GM19395 (cell line): ENCODE data around the gene LARGE1.

Experiments used
- ATAC-seq: cut with Tn5 transposase; IDR thresholded peaks from one replicate; pipeline ENCODE4 v1.9.1; 2021; ENCODE audit warnings: mild to moderate bottlenecking, moderate library complexity; ENCODE audit not compliant: unreplicated experiment

LARGE1 gene

DNA sequence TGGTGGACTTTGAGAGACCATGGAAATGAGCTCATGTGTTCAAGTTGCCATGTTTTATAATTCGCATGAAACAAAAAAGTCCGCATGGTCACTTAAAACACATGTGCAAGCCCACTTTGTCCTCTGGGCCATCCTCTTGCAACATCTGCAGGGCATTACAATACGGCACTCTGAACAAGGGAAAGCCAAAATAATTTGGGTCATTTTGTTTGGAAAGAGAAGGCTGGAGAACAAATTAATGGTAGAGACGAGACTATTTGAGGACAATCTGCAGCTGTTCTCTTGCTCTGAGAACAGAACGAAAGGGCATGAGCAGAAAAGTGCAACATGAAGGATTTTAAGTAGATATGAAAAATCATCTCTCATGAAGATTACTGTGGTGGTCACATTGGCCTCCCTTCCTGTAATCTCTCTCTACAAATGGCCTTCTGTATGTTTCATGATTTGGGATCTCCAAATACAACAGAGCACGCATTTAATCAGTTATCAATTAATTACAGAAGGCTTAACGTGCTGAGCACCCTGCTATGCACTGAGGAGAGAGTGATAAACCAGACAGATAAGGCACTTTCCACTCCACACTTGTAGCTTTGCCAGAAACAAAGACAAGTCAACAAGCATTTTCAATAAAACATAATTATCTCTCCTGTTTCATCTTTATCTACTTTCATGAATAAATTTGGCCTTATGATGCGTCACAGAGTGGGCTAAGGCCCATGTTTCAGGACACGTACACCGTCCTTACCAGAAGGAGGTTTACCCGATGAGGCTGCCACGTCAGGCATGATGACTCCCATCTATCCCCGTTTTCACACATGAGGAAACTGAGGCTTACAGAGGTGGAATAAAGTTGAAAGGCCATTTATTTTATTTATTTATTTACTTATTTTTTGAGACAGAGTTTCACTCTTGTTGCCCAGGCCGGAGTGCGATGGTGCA, 384.1 kb downstream of the LARGE1 start:
- no peak for ATAC-seq

DNA sequence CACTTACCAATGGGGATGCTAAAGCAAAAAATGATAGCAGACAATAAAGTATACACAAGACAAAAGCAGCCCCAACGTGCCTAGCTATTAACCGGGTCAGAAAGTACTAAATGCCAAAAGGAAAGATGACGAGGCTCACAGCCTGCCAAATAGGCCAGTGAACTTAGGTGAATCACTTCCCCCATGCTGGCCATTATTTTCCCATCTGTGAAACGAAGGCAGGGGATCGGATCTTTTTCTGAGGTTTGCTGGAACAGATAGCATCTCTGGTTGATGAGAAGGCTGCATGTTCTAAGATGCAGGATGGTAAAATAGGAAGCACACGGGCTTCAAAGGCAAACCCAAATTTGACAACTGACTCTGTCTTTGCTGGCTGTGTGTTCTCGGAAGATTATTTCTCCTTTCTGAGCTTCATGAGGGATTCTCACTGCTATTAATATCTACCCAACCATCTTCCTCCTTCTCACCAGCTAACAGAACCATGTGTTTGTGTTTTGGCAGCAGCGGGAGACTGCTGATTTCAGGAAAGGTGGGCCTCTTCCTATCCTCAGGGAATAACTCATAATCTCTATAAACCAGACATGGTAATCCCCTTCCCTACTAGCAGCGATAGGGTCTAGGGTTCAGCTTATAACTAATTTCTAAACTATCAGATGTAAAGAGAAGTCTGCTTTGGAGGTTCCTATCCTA, 390.7 kb downstream of the LARGE1 start:
- ATAC-seq = no peak

DNA sequence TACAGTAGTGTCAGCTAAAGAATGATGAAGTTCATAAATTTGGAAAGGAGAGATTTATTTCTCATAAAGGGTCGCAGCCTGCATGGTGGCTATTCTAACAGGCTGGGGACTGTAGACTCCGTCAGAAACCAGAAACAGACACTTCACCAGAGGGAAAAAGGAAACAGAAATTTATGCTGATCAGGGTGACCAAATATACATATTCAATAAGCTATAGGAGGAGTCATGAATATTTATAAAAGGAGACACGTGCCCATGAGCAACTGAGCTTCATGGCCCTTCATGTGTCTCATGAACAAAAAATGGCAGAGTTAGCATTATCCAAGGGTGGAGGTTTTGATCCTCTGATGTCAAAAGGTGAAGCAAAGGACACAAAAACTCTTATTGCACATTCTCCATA, 392.1 kb downstream of the LARGE1 start:
- ATAC-seq = no peak

DNA sequence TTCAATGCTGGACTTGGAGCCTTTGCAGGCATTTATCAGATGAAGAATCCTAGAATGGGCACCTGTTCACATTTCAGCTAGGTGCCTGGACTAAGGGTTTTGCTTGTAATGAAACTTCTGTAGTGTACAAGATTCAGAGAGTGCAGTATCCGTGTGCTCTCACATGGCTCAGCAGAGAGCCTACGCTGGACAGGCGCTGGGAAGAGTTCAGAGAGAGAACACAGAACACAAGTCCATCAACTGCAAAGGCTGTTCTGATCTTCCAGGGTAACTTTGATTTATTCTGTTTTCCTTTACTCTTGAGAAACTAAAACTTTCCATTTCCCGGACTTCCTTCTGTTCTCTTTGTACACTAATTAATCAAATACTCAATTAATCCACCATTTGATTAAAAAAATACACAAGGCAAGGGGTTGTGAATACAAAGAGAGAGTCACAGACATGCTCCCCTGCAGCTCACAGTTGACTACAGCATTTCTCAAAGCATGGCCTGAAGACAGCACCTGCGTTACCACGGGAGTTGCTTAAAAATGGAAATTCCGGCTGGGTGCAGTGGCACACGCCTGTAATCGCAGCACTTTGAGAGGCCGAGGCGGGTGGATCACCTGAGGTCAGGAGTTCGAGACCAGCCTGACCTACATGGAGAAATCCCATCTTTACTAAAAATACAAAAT, 393.7 kb downstream of the LARGE1 start:
- no peak for ATAC-seq

DNA sequence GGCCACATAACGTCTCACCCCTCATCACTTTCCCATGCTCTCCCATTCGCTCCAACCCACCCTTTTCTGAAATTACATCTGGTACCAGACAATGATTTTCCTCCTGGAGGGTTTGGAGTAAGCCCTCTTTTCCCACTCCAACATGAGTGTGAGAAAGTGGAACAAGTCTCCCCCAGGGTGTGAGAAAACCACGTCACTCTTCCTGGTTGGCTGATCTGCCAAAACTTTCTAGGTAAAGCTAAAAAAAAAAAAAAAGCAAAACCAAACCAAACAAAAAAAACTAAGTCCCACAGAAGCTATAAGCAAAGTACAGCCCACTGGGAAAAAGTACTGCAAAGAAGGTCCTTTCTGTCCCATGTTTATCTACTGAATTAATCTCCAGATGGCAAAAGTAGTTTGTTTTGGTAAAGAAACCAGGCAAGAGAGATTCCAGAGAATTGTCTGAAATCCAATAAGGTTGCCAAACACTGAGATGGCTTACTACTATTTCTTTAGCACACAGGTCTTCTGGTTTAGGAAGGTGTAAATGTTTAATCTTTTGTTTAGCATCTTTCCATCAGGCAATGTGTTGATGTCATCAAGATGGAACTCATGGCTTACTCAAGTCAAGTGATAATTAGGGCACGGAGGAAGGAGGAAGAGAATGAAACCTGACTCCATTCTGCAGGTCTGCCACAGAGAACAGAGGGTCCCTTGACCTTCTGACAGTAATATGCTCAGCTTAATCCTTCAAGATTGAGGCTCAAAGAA, 395.6 kb downstream of the LARGE1 start:
- no peak for ATAC-seq

DNA sequence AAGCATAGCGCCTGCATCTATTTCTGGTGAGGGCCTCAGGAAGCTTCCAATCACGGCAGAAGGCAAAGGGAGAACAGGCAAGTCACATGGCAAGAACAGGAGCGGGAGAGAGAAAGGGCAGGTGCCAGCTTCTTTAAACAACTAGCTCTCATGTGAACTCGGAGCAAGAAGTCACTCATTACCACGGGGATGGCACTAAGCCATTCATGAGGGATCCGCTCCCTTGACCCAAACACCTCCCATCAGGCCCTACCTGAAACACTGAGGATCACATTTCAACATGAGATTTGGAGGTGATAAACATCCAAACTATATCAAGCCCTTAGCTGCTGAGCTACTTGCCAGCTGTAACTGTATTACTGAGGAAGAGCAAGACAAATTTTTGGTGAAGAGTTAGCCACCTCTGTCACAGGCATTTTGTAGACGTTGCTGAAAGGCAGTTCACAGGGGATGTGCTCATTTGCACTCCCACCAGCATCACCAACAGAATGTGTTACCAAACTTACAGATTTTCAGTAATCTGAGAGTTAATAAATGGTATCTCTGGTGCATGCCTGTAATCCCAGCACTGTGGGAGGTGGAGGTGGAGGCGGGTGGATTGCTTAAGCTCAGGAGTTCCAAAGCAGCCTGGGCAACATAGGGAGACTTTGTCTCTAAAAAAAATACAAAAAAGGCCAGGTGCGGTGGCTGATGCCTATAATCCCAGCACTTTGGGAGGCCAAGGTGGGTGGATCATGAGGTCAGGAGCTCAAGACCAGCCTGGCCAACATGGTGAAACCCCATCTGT, 398.2 kb downstream of the LARGE1 start:
- ATAC-seq = no peak

DNA sequence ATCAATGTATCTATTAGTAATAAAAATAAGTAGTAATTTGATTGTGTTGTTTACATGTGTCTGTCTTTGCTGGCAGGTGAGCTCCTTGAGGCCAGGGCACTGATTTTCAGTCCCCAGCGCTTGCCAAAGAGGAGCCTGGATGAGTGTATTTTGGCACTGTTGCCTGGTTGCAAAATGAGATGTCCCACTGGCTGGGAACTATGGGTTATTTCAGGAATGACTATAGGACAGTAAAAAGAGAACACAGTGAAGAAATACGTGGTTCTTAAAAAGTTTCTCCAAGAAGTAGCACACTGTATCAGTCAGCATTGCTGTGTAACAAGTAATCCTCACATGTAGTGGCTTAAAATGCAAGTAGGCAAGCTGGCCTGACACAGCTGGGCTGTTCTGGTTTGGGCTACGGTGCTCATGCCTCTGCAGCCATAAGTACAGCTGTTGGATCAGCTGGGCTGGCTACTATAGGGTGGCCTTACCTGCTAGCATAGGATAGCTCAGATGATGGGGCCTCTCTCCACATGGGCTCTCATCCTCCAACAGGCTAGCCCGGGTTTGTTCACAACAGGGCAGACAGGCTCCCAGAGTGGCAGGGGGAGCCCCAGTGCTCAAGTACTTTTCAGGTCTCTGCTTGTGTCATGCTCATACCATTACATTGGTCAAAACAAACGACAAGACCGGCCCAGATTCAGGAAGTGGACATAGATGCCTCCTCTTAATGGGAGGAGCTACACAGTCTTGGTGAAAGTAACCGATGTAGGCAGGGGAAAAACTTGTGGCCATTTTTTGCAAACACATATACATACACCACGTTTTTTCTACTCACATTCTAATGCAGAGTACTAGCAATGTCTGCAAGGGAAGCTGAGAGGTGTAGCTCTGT, 399.1 kb downstream of the LARGE1 start:
- ATAC-seq = no peak

DNA sequence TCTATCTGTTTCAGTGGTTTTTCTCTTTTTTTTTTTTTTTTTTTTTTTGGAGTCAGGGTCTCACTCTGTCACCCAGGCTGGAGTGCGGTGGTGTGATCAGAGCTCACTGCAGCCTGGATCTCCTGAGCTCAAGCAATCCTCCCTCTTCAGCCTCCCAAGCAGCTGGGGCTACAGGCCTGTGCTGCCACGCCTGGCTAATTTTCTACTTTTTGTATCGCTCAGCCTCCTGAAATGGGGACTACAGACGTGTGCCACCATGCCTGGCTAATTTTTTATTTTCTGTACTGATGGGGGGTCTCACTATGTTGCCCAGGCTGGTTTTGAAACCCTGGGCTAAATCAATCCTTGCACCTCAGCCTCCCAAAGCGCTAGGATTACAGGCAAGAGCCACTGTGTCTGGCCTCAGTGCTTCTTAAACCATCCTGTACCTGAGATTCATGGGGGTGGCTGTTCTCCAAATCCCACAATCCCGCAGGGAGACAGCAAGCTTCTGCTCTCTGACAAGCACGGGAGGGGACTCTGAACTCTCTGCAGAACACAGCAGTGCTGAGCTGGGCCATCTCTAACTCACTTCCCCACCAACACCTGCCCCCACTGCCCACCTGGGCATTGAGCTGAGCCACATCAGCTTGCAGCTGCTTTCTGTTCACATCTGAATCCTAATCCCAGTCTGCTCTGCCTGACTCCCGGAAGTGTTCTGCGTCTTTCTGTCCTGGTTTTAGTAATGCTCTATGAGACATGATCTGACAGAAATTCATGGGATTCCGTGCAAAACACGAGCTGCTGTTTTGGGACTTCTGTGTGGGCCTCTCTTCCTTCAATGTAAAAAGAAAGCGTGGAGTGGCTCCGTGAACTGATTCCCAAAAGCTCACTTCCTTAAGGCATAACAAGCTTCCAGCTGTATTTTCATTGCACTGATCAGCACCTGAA, 400.0 kb downstream of the LARGE1 start:
- ATAC-seq = no peak

DNA sequence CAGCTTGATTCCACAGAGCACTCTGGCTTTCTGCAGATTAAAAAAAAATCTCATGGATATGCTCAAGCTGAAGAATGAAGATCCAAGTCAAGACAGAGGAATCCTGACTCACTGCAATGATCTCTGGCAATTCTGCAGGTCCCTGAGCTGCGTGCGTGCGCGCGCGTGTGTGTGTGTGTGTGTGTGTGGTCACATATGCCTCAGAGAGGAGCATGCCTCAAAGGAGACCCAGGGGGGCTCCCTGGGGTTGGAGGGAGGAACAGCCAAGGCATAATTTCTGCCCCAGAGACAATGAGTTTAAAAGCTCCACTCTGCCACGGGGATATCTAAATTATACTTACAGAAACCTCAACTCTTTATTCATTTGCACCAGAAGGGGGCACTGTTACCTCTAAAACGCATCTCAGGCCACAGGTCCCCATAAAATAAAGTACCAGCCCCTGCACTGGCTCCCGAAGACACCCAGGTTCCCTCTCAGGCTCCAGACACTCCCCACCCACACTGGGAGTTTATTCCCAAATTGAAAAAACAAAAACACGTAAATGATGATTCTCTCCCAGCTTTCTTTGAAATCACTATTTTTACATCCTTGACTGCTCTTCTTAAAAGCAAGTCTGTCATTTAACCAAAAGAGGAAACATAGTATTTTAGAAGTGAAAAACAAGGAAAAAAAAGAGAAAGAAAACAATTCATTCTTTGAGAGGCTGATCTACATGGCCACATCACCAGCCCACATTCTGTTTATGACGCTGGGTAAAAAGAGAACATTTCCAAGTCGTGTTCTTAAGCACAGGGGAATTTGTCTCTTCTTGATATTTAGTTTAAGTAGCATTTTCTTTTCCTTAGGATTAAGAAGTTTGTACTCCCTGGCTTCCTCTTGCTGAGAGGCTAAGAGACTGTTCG, 401.0 kb downstream of the LARGE1 start:
- ATAC-seq = no peak

DNA sequence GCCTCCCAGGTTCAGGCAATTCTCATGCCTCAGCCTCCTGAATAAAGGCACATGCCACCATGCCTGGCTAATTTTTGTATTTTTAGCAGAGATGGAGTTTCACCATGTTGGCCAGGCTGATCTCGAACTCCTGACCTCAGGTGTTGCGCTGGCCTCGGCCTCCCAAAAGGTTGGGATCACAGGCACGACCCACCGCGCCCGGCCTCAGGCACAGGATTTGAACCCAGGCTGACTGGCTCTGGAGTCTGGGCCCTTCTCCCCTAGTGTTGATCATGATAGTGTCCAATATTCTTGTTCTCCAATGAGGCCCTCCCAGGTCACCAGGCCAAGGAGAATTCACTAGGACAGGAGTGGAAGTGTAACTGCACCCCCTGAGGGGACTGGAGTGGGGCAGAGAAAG, 401.9 kb downstream of the LARGE1 start:
- no peak for ATAC-seq

DNA sequence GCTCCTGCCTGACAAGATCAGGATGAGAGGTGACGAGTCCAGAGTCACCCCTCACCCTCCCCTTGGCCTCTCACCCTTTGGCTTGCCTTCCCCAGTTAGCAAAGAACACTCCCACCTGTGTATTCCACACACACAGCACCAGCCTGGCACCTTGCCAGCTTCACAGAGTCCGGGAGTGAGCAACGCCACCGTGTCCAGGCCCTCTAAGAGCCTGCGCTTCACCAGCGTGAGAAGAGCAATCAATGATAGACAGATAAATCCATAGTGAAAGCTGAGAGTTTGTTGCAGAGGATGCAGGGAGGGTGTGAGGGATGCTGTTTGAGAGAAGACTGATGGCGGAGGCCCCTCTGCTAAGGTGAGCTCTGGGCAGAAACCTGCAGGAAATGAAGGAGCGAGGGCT, 404.5 kb downstream of the LARGE1 start:
- no peak for ATAC-seq

DNA sequence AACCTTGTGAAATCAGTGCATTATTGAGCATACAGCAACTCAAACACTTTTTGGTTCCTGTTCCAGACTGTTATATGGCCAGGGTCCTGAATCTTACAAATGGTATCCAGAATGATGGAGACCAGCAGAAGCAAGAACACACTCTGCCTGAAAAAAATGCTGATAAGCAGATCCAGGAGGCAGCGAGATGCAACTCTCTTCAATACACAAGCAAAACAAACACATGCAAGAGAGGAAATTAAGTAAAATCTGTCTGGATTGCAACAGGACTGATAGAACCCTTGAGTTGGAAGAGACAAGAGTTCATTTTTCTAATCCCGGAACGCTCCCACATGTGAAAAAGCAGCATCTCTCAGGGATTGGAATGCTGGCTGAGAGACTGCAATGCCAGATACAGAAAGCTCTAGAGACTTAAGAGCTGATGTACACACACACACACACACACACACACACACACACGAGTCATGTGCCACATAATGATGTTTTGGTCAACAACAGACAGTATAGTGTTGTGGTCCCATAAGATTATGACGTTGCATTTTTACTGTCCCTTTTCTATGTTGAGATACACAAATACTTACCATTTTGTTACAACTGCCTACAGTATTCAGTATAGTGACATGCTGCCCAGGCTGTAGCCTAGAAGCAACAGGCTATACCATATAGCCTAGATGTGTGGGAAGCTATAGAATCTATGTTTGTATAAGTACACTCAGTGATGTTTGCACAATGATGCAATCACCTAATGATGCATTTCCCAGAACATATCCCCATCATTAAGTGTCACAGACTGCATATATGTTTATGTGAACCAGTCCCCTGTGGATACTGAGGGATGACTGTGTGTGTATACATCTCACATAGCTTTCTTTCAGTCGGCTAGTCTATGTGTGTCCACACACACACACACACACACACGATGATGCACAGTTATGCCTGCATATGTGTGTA, 406.6 kb downstream of the LARGE1 start:
- no peak for ATAC-seq

DNA sequence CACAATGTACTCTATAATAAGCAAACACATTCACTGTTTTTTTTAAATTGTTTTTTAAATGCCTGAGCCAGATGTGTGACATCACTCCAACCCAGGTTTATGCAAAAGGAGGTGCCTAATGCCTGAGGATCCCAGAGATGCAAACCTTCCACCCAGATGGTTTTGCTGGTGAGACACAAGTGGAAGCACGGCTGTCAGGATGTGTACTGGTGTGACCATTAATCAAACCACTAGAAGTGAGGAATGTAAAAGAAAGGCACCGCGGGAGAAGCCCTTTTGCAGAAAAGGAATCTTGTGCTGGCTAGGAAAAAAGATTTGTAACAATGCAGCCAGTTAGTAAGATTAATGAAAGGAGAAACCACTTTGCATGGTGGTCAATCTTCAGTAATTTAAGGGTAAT, 407.4 kb downstream of the LARGE1 start:
- no peak for ATAC-seq

DNA sequence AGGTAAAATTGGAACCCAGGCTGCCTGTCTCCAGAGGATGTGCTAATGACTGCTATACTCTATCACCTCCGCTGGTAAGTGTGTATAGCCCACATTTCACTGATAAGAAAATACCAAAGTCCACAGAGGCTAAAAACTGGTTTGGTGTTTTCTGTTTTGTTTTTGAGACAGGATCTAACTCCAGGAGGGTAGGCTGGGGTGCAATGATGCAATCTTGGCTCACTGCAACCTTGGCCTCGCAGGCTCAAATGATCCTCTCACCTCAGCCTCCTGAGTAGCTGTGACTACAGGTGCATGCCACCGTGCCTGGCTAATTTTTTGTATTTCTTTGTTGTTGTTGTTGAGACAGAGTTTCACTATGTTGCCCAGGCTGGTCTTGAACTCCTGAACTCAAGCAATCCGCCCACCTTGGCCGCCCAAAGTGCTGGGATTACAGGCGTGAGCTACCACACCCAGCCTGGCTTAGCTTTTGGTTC, 409.8 kb downstream of the LARGE1 start:
- no peak for ATAC-seq

DNA sequence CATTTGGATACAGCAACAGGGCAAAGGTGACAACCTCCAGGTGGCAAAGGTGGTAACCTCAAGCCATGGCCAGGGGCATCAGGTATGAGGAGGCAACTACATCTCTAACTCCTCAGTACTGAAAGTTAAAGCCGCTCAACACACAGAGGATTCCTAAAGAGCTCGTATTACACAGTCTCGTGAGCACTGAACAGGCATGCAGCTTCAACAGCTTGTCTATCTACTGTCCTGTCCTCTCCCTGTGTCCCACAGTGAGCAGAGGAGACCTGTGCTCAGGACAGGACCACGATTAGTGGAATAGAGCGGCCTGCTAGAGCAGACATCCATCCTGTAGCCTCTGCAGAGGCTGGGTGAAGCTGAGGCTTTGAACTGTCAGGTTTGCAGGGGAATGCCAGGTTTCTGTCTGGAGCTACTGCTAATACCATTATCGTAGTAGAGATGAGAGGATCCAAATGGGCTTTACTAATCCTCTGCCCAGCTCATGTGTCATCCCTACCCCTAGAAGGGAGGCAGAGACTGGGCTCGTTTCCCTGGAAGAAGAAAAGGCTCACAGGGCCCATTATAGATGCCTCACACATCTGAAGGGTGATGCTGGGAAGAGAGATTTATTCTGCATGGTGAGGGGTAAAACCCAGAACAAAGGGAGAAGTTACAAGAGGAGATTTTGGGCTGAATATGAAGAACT, 415.2 kb downstream of the LARGE1 start:
- no peak for ATAC-seq
